ENCODE results near the gene KDM1B. TPM values are rescaled to one million over a fixed set of nuclear protein-coding genes. Genes with fewer than 3 reads are reported as not detected.

KDM1B gene
- total RNA-seq, 2 donors from 2014 or later = 8.7 to 15.5 TPM

DNA sequence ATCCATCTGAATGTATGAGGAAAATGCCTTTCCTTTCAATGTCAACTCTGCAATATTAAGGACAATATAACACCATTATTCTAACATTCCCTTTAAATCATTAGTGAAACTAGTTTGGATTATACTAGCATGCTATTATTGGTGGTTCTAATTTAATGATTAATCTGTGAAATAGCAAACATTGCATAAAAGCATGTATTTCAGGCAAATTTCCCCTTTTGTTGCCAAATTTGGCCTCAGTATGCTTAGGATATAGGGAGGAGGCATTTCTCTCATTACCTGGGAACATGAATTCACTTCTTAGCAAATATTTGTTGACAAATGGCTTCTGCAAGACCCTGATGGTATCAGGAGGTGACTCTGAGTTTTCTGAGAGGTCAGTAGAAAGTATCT, 1.9 kb upstream of the KDM1B start:
- no peak overlapping the region for H3K4me3 ChIP-seq
- H3K27ac ChIP-seq = no peak overlapping the region

DNA sequence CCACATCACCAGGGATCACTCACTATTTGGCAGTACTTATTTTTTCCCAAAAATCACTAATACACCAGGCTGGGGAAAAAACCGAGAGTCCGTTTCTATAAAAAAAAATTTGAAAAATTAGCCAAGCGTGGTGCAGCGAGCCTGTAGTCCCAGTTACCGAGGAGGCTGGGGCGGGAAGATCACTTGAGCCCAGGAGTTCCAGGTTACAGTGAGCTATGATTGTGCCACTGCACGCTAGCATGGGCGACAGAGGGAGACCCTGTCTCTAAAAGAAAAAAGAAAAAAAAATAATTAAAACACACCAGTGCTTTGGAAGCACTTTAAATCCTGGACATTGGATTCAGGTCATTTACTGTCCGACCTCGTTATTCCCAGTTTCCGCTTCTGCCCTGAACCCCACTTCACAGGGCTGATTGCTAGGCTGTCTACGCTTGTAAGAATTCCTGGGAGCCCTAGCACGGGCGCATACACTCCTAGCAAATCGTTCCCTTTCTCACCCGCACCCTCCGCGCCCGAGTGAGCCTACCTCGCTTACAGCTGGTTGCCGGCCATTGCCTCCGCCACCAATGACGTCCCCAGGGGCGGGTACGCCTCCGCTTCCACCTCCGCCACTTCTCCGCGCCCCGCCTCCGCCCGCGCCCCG, 594 bp upstream of the KDM1B start, which contains the start of gene TPMT:
TPMT (minus strand) TSS at position 571 of the 643 bp plus-strand sequence. CDS start 5,950 bp downstream, outside the sequence.
- Histone ChIP-seq H3K4me3 (peak within 1 kb of the TSS; percentile 94 to 97), H3K27me3 (no peaks in the 10 kb centered on the region), H3K9me3 (no peaks in the 10 kb centered on the region), H3K36me3 (peaks cover 2% of the 10 kb centered on the region), H3K4me1 (peaks cover 0 to 19% of the 10 kb centered on the region in 2 donors), H3K27ac (peak within 1 kb of the TSS; percentile 82 to 87)
- TF ChIP-seq, protein P1, sequence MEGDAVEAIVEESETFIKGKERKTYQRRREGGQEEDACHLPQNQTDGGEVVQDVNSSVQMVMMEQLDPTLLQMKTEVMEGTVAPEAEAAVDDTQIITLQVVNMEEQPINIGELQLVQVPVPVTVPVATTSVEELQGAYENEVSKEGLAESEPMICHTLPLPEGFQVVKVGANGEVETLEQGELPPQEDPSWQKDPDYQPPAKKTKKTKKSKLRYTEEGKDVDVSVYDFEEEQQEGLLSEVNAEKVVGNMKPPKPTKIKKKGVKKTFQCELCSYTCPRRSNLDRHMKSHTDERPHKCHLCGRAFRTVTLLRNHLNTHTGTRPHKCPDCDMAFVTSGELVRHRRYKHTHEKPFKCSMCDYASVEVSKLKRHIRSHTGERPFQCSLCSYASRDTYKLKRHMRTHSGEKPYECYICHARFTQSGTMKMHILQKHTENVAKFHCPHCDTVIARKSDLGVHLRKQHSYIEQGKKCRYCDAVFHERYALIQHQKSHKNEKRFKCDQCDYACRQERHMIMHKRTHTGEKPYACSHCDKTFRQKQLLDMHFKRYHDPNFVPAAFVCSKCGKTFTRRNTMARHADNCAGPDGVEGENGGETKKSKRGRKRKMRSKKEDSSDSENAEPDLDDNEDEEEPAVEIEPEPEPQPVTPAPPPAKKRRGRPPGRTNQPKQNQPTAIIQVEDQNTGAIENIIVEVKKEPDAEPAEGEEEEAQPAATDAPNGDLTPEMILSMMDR (IDR thresholded peaks at IDR 0.05) = no peak
- DNase-seq (ENCODE audit: low spot score) = no peak

More for the DNA sequence above, 1.9 kb upstream of the KDM1B start:
- Histone ChIP-seq H3K9me3 (no peaks in the 10 kb centered on the region), H3K27me3 (no peaks in the 10 kb centered on the region), H3K4me1 (peaks cover 0 to 19% of the 10 kb centered on the region in 2 donors), H3K36me3 (no peaks in the 10 kb centered on the region)
- TF ChIP-seq, protein P1 (IDR thresholded peaks at IDR 0.05) = no peak
- no peak for DNase-seq (ENCODE audit: low spot score)

DNA sequence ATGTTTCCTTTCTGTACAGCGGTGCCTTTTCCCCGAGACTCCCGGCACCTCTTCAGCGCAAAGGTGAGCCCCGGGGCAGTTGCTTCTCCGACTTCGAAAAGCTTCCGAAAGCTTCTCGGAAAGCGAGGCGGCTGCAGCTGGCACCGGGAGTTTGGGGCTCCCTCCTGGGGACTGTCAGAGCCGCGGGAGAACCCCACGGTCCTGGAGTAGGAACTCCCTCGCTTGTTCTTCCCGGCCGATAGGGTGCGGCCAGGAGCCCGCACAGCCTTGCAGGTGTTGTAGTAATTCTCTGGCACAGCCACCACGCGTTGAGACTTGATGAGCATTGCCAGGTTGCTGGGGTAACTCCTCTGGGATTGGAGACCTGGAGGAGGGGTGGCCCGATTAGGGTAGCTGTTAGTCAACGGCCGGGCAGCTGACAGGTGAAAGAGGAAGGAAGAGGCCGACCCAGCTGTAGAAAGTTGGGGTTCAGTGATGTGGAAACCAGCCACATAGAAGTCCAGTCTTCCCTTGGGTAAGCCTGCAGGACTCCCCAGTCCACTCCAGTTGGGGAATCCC, 721 bp downstream of the KDM1B start:
- no peaks in the 10 kb centered on the region for H3K9me3 ChIP-seq
- peak overlapping the region; percentile 94 to 97 for H3K4me3 ChIP-seq
- TF ChIP-seq, protein P1 (IDR thresholded peaks at IDR 0.05) = peak in 1 of 2 donors; percentile 37
- peaks cover 11% of the 10 kb centered on the region for H3K36me3 ChIP-seq
- DNase-seq (ENCODE audit: low spot score) = peak; percentile 62
- H3K27me3 ChIP-seq = no peaks in the 10 kb centered on the region
- H3K4me1 ChIP-seq = peaks cover 0 to 19% of the 10 kb centered on the region in 2 donors
- H3K27ac ChIP-seq = peak overlapping the region; percentile 80 to 83

DNA sequence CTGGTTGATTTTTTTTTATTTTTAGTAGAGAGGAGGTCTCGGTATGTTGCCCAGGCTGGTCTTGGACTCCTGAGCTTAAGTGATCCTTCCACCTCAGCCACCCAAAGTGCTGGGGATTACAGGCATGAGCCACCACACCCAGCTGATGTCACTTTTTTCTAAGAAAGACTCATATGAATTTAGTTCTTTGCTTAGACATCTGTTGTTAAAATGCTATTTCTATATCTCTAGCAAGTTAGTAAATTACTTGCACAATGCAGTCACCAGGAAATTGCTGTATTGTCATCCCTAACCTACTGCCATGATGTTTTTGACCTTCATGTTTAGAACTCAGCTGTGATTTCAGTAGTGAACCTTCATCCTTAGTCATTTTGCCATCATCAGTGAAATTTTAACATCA, 5.7 kb downstream of the KDM1B start:
- Histone ChIP-seq H3K27ac (no peak overlapping the region), H3K4me3 (no peak overlapping the region), H3K36me3 (peaks cover 30% of the 10 kb centered on the region), H3K27me3 (no peaks in the 10 kb centered on the region), H3K9me3 (no peaks in the 10 kb centered on the region), H3K4me1 (peaks cover 0 to 5% of the 10 kb centered on the region in 2 donors)
- DNase-seq (ENCODE audit: low spot score) = no peak
- TF ChIP-seq, protein P1 (IDR thresholded peaks at IDR 0.05) = no peak

DNA sequence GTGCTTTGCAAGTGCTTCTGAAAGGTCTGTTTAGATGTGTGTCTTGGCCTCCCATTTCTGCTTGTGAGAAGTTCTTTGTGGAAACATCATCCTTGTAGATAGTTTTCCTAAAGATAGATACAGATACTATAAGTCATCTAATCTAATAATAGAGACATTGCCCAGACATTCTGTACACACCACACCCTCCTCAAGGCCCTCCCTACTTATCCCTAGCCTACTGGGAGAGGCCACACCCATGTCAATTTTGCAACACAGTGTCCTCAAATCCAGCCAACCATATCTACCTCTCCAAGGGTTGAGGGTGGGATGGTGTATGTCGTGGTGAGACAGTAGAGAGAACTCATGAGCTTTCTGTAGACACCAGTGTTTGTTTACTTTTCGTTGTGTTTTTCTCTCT, 6.2 kb downstream of the KDM1B start:
- peaks cover 36% of the 10 kb centered on the region for H3K36me3 ChIP-seq

More for the DNA sequence above, 6.2 kb downstream of the KDM1B start:
- H3K27me3 ChIP-seq = no peaks in the 10 kb centered on the region
- no peak overlapping the region for H3K4me3 ChIP-seq
- no peak for DNase-seq (ENCODE audit: low spot score)
- no peak overlapping the region for H3K27ac ChIP-seq
- TF ChIP-seq, protein P1 (IDR thresholded peaks at IDR 0.05) = no peak
- H3K9me3 ChIP-seq = no peaks in the 10 kb centered on the region
- H3K4me1 ChIP-seq = no peaks in the 10 kb centered on the region
